ENCODE results near the gene SENP7. TPM values are rescaled to one million over a fixed set of nuclear protein-coding genes. Genes with fewer than 3 reads are reported as not detected.
A peak's percentile ranks its signal among the peaks of the same experiment; 100 is the strongest.
"Not testable (repeated sequence)": the region's sequence is repeated elsewhere in the genome, so short reads cannot be mapped to it uniquely, and the experiment has no call there.

Gene SENP7
- total RNA-seq: 10 to 100 TPM; 12.3 to 12.9 TPM

- Mint-ChIP-seq H3K27ac (peak within 1 kb of the TSS; percentile 96), H3K4me1 (peaks cover 53% of the 10 kb centered on the region), H3K27me3 (no peaks in the 10 kb centered on the region), H3K9me3 (ENCODE audit: low read depth) (no peaks in the 10 kb centered on the region), H3K4me3 (peak within 1 kb of the TSS; percentile 85), H3K36me3 (ENCODE audit: low read depth) (peaks cover 7% of the 10 kb centered on the region)
- intact Hi-C loops (cut with DNase I, micrococcal nuclease): loop anchor here (1.0 to 10.0 kb wide), 7 partner anchors 48 to 342 kb away; partner anchors contain the start of genes ZBTB11 (in 2 of the 2), CEP97 (in 1 of the 2), NXPE3 (in 1 of the 2) and PCNP (in 1 of the 2)
- DNase-seq (peak; percentile 88), ATAC-seq (peak; percentile 49)
- ChIA-PET POLR2A (interaction anchor here (0.7 to 1.3 kb wide), 5 partner anchors 22 to 89 kb away, joined by 3 to 4 read pairs (median 3); partner anchors contain the start of genes PCNP and TRMT10C), CTCF (interaction anchor here (0.6 to 1.8 kb wide), 8 partner anchors 9 to 159 kb away, joined by 3 to 5 read pairs (median 4); partner anchors contain the start of gene PCNP)
Measured at GRCh38 chr3:101512646-101513418, at the start of gene SENP7. TSS of gene SENP7 (minus strand) at chr3:101513212. CDS start at chr3:101513130, 82 bp downstream.

GRCh38 chr3:101561630-101562328, 48.8 kb upstream of the SENP7 start, which contains the start of gene TRMT10C:
TSS of gene TRMT10C (plus strand) at chr3:101561868. CDS start at chr3:101564782, 2,914 bp downstream.
- CTCF ChIA-PET: interaction anchor here (0.6 to 1.4 kb wide), 11 partner anchors 9 to 1268 kb away, joined by 3 to 5 read pairs (median 3); partner anchors contain the start of genes PCNP and ZBTB11
- peak; percentile 96 for DNase-seq
- Mint-ChIP-seq H3K9me3 (ENCODE audit: low read depth) (no peaks in the 10 kb centered on the region), H3K36me3 (ENCODE audit: low read depth) (peaks cover 44% of the 10 kb centered on the region), H3K4me1 (peaks cover 42% of the 10 kb centered on the region), H3K27me3 (peaks cover 4% of the 10 kb centered on the region), H3K27ac (peak within 1 kb of the TSS; percentile 96), H3K4me3 (peak within 1 kb of the TSS; percentile 93)
- peak; percentile 98 for ATAC-seq
- POLR2A ChIA-PET: interaction anchor here (0.5 to 2.9 kb wide), 7 partner anchors 10 to 83 kb away, joined by 3 to 22 read pairs (median 4); partner anchors contain the start of genes PCNP and SENP7
- intact Hi-C loops (cut with DNase I, micrococcal nuclease): loop anchor here (1.0 to 5.0 kb wide), 7 partner anchors 13 to 179 kb away; partner anchors contain the start of genes PCNP (in 2 of the 2), RPL24 (in 1 of the 2), SENP7 (in 1 of the 2) and ZBTB11 (in 1 of the 2)

- Mint-ChIP-seq H3K9me3 (ENCODE audit: low read depth) (no peaks in the 10 kb centered on the region), H3K36me3 (ENCODE audit: low read depth) (no peaks in the 10 kb centered on the region), H3K27ac (no peak overlapping the region), H3K4me1 (peaks cover 8% of the 10 kb centered on the region), H3K27me3 (peaks cover 7% of the 10 kb centered on the region), H3K4me3 (no peak overlapping the region)
- CTCF ChIA-PET: interaction anchor here (0.6 to 1.3 kb wide), 4 partner anchors 13 to 134 kb away, joined by 3 to 4 read pairs (median 3); partner anchors contain the start of gene PCNP
- intact Hi-C loops (cut with DNase I, micrococcal nuclease): no loop called here
- no peak for ATAC-seq
- POLR2A ChIA-PET: no interaction called here
- DNase-seq: no peak
Measured at GRCh38 chr3:101556064-101556463, 43.1 kb upstream of the SENP7 start.

GRCh38 chr3:101553381-101553780, 40.4 kb upstream of the SENP7 start:
- ATAC-seq; H3K27ac Mint-ChIP-seq; intact Hi-C loops (cut with DNase I, micrococcal nuclease); H3K4me1 Mint-ChIP-seq; H3K36me3 Mint-ChIP-seq (ENCODE audit: low read depth); DNase-seq; H3K27me3 Mint-ChIP-seq; H3K4me3 Mint-ChIP-seq; POLR2A ChIA-PET; CTCF ChIA-PET; H3K9me3 Mint-ChIP-seq (ENCODE audit: low read depth): not testable (repeated sequence)

- ATAC-seq; H3K27ac Mint-ChIP-seq; H3K4me1 Mint-ChIP-seq; H3K27me3 Mint-ChIP-seq; intact Hi-C loops (cut with DNase I, micrococcal nuclease); H3K9me3 Mint-ChIP-seq (ENCODE audit: low read depth); DNase-seq; POLR2A ChIA-PET; H3K4me3 Mint-ChIP-seq; H3K36me3 Mint-ChIP-seq (ENCODE audit: low read depth); CTCF ChIA-PET: not testable (repeated sequence)
Measured at GRCh38 chr3:101551359-101552081, 38.5 kb upstream of the SENP7 start.

GRCh38 chr3:101549473-101549872, 36.5 kb upstream of the SENP7 start:
- Mint-ChIP-seq H3K4me1 (peaks cover 3% of the 10 kb centered on the region), H3K9me3 (ENCODE audit: low read depth) (no peaks in the 10 kb centered on the region), H3K4me3 (no peak overlapping the region), H3K36me3 (ENCODE audit: low read depth) (no peaks in the 10 kb centered on the region), H3K27me3 (no peaks in the 10 kb centered on the region), H3K27ac (no peak overlapping the region)
- intact Hi-C loops (cut with DNase I, micrococcal nuclease): no loop called here
- POLR2A ChIA-PET: no interaction called here
- DNase-seq: no peak
- ATAC-seq: no peak
- CTCF ChIA-PET: interaction anchor here (0.6 kb wide), 1 partner anchor 151 kb away, joined by 3 read pairs; no protein-coding TSS in a partner anchor

- no peak overlapping the region for H3K27ac Mint-ChIP-seq
- no peaks in the 10 kb centered on the region for H3K27me3 Mint-ChIP-seq
- ATAC-seq (no peak), DNase-seq (no peak)
- ChIA-PET POLR2A (interaction anchor here (0.6 to 0.7 kb wide), 2 partner anchors 13 to 387 kb away, joined by 5 to 9 read pairs; partner anchors contain the start of gene TRMT10C), CTCF (interaction anchor here (0.6 to 1.1 kb wide), 4 partner anchors 32 to 1089 kb away, joined by 4 to 5 read pairs (median 4); no protein-coding TSS in a partner anchor)
- no peaks in the 10 kb centered on the region for H3K36me3 Mint-ChIP-seq (ENCODE audit: low read depth)
- no peak overlapping the region for H3K4me3 Mint-ChIP-seq
- H3K4me1 Mint-ChIP-seq: peaks cover 12% of the 10 kb centered on the region
- no peaks in the 10 kb centered on the region for H3K9me3 Mint-ChIP-seq (ENCODE audit: low read depth)
- intact Hi-C loops (cut with DNase I, micrococcal nuclease): no loop called here
Measured at GRCh38 chr3:101548527-101549105, 35.6 kb upstream of the SENP7 start.

GRCh38 chr3:101544161-101544850, 31.3 kb upstream of the SENP7 start:
- intact Hi-C loops (cut with DNase I, micrococcal nuclease): loop anchor here in 1 of 2 experiments (1.0 kb wide), 1 partner anchor 26 kb away; no protein-coding TSS in a partner anchor
- DNase-seq (no peak), ATAC-seq (peak; percentile 71)
- H3K36me3 Mint-ChIP-seq (ENCODE audit: low read depth): no peaks in the 10 kb centered on the region
- H3K4me1 Mint-ChIP-seq: peaks cover 29% of the 10 kb centered on the region
- peaks cover 6% of the 10 kb centered on the region for H3K9me3 Mint-ChIP-seq (ENCODE audit: low read depth)
- CTCF ChIA-PET: interaction anchor here (0.8 to 1.6 kb wide), 3 partner anchors 9 to 38 kb away, joined by 3 to 4 read pairs (median 3); no protein-coding TSS in a partner anchor
- peak overlapping the region; percentile 53 for H3K27ac Mint-ChIP-seq
- H3K4me3 Mint-ChIP-seq: no peak overlapping the region
- H3K27me3 Mint-ChIP-seq: no peaks in the 10 kb centered on the region
- POLR2A ChIA-PET: no interaction called here

- ChIA-PET CTCF (interaction anchor here (0.7 to 1.2 kb wide), 2 partner anchors 13 to 31 kb away, joined by 3 read pairs; partner anchors contain the start of gene PCNP), POLR2A (interaction anchor here (1.2 kb wide), 1 partner anchor 24 kb away, joined by 4 read pairs; no protein-coding TSS in a partner anchor)
- ATAC-seq (peak; percentile 78), DNase-seq (no peak)
- H3K4me3 Mint-ChIP-seq: no peak overlapping the region
- H3K36me3 Mint-ChIP-seq (ENCODE audit: low read depth): no peaks in the 10 kb centered on the region
- H3K9me3 Mint-ChIP-seq (ENCODE audit: low read depth): peaks cover 6% of the 10 kb centered on the region
- peaks cover 26% of the 10 kb centered on the region for H3K4me1 Mint-ChIP-seq
- H3K27ac Mint-ChIP-seq: peak overlapping the region; percentile 62
- H3K27me3 Mint-ChIP-seq: no peaks in the 10 kb centered on the region
- intact Hi-C loops (cut with DNase I, micrococcal nuclease): no loop called here
Measured at GRCh38 chr3:101542957-101543356, 29.9 kb upstream of the SENP7 start.

- H3K27ac Mint-ChIP-seq; DNase-seq; ATAC-seq; H3K4me1 Mint-ChIP-seq; H3K9me3 Mint-ChIP-seq (ENCODE audit: low read depth); intact Hi-C loops (cut with DNase I, micrococcal nuclease); H3K4me3 Mint-ChIP-seq; H3K27me3 Mint-ChIP-seq; H3K36me3 Mint-ChIP-seq (ENCODE audit: low read depth): not testable (repeated sequence)
- CTCF ChIA-PET: interaction anchor here (1.1 kb wide), 1 partner anchor 113 kb away, joined by 4 read pairs; no protein-coding TSS in a partner anchor
- POLR2A ChIA-PET: interaction anchor here (0.8 kb wide), 1 partner anchor 103 kb away, joined by 3 read pairs; no protein-coding TSS in a partner anchor
Measured at GRCh38 chr3:101536955-101537354, 23.9 kb upstream of the SENP7 start.
